ENCODE data around the gene SFRP2.

Gene SFRP2

GRCh38 chr4:153731239-153731638, 57.6 kb downstream of the SFRP2 start:
- no peak for TF ChIP-seq CTCF (IDR thresholded peaks at IDR 0.05; ENCODE audit: insufficient read depth, missing control alignments)
- no peak for DNase-seq (ENCODE audit: insufficient read length, low spot score)

More at GRCh38 chr4:153731239-153731638, 57.6 kb downstream of the SFRP2 start:
- FAIRE-seq: no peak
